ENCODE measurements around the gene CTSO.

- TF ChIP-seq POLR2AphosphoS5 (IDR thresholded peaks at IDR 0.05; ENCODE audit: insufficient read depth, low read depth, low read length) (no peak), POLR2A (IDR thresholded peaks at IDR 0.05; ENCODE audit: low read depth, low read length) (no peak), JUN (IDR thresholded peaks at IDR 0.05; ENCODE audit: borderline replicate concordance, insufficient read depth, insufficient read length, low read depth) (no peak), CTCF (IDR thresholded peaks at IDR 0.05; ENCODE audit: extremely low read depth in 1 of 2, insufficient read depth in 1 of 2, low read depth in 1 of 2, low read length in 2 of 2) (no peak), GATA2 (IDR thresholded peaks at IDR 0.05; ENCODE audit: insufficient read depth, insufficient read length, low read depth, low read length) (no peak), EZH2 (IDR thresholded peaks at IDR 0.05; ENCODE audit: borderline replicate concordance, low read depth, low read length, severe bottlenecking) (no peak)
These were observed 9.1 kb upstream of the CTSO start for GRCh38 chr4:155962767-155963166.

All from endothelial cell of umbilical vein (primary cell).